Caco-2 (cell line): ENCODE measurements around the gene ZNF680. TPM values are rescaled to one million over a fixed set of nuclear protein-coding genes. Genes with fewer than 3 reads are reported as not detected.

Experiments used
- BruUV-seq: library from RNA; stranded (reverse); fragments of 400-500 nt; replicated peaks from 2 replicates; lab custom pipeline; 2021; lab: Mats Ljungman, UMichigan
- CTCF ChIA-PET: fragments of 300-600 bp; sonication (Branson Sonifier 250); formaldehyde crosslinking; loops from one replicate; lab custom pipeline; 2022; ENCODE audit warnings: antibody characterized with exemption; lab: Charles Lee
- POLR2A ChIA-PET: fragments of 300-600 bp; sonication (Branson Sonifier 250); formaldehyde crosslinking; loops from one replicate; lab custom pipeline; 2022; ENCODE audit warnings: antibody characterized with exemption; lab: Charles Lee
- DNase-seq, 2 experiments: peaks; one replicate each; pipeline versions ENCODE4 v3.0.0 to v3.0.0-alpha.2; 2020 to 2022
- H3K27me3 ChIP-seq: replicated peaks from 2 replicates; pipeline ENCODE4 v1.6.0; 2011; ENCODE audit warnings: low read length; ENCODE audit not compliant: control insufficient read depth, insufficient read depth
- H3K36me3 ChIP-seq: 2 replicates; pipeline ENCODE4 v1.5.1; 2011; ENCODE audit warnings: low read length; ENCODE audit not compliant: control insufficient read depth, insufficient read depth
- H3K4me1 ChIP-seq: fragments of 250-450 bp; sonication (Bioruptor Pico); 2 replicates; pipeline ENCODE4 v1.5.1; 2020; ENCODE audit warnings: mild to moderate bottlenecking
- H3K4me3 ChIP-seq: 2 replicates; pipeline ENCODE4 v1.5.1; 2011; ENCODE audit warnings: low read depth, mild to moderate bottlenecking, control low read depth, low read length
- H3K9me3 ChIP-seq: fragments of 250-450 bp; sonication (Bioruptor Pico); 2 replicates; pipeline ENCODE4 v1.5.1; 2020; ENCODE audit warnings: mild to moderate bottlenecking, moderate library complexity
- H3K27ac Mint-ChIP-seq: one replicate; pipeline ENCODE4 v1.8.0; 2022; ENCODE audit warnings: mixed read lengths; ENCODE audit not compliant: unreplicated experiment
- H3K27me3 Mint-ChIP-seq: one replicate; pipeline ENCODE4 v1.8.0; 2022; ENCODE audit warnings: mixed read lengths; ENCODE audit not compliant: insufficient read depth, unreplicated experiment
- H3K36me3 Mint-ChIP-seq: one replicate; pipeline ENCODE4 v1.8.0; 2022; ENCODE audit warnings: mild to moderate bottlenecking, mixed read lengths; ENCODE audit not compliant: insufficient read depth, unreplicated experiment
- H3K4me1 Mint-ChIP-seq: one replicate; pipeline ENCODE4 v1.8.0; 2022; ENCODE audit warnings: low read depth, mixed read lengths; ENCODE audit not compliant: unreplicated experiment
- H3K4me3 Mint-ChIP-seq: one replicate; pipeline ENCODE4 v1.8.0; 2022; ENCODE audit warnings: mild to moderate bottlenecking, moderate library complexity, mixed read lengths; ENCODE audit not compliant: unreplicated experiment
- H3K9me3 Mint-ChIP-seq: one replicate; pipeline ENCODE4 v1.8.0; 2022; ENCODE audit warnings: mixed read lengths; ENCODE audit not compliant: unreplicated experiment
- CTCF ChIP-seq, 2 experiments: fragments of 200-600 bp in 1 of 2; IDR thresholded peaks; 1 replicate in 1 of 2; 2 replicates in 1 of 2; pipeline versions ENCODE4 v1.5.1 to v1.8.0; 2011 to 2022; ENCODE audit warnings: antibody characterized with exemption in 1 of 2, control low read depth in 1 of 2, inconsistent platforms in 1 of 2, low read depth in 1 of 2, low read length in 1 of 2, mild to moderate bottlenecking in 1 of 2, moderate library complexity in 1 of 2; ENCODE audit not compliant: insufficient read depth in 1 of 2, severe bottlenecking in 1 of 2, unreplicated experiment in 1 of 2
- intact Hi-C: fragments of 100-400 bp; cut with micrococcal nuclease; formaldehyde crosslinking; loops from one replicate; pipeline ENCODE4 v1.10.0; 2022; ENCODE audit not compliant: unreplicated experiment
- total RNA-seq: library from RNA; stranded (reverse); gene quantifications from 2 replicates; pipeline ENCODE4 v1.2.3, GENCODE V29; 2022

ZNF680 gene
- total RNA-seq, 1 experiment from 2014 or later = 13.1 TPM

GRCh38 chr7:64551375-64552142, 11.3 kb downstream of the ZNF680 start:
- no peak overlapping the region for H3K4me3 Mint-ChIP-seq
- H3K4me3 ChIP-seq = no peak overlapping the region
- no peaks in the 10 kb centered on the region for H3K27me3 Mint-ChIP-seq
- peaks cover 7% of the 10 kb centered on the region; the same call in 1 of the 2 replicates for H3K9me3 ChIP-seq
- ChIA-PET CTCF (no interaction called here), POLR2A (no interaction called here)
- peaks cover 10% of the 10 kb centered on the region for H3K36me3 Mint-ChIP-seq
- no peaks in the 10 kb centered on the region for H3K36me3 ChIP-seq
- H3K27me3 ChIP-seq = no peaks in the 10 kb centered on the region
- BruUV-seq = no TSS peak
- peaks cover 14% of the 10 kb centered on the region for H3K9me3 Mint-ChIP-seq
- no peak overlapping the region for H3K27ac Mint-ChIP-seq
- no peak for TF ChIP-seq CTCF (IDR thresholded peaks at IDR 0.05; ENCODE audit: insufficient read depth in 1 of 2, low read depth in 1 of 2, low read length in 1 of 2, severe bottlenecking in 1 of 2, unreplicated experiment in 1 of 2)
- H3K4me1 ChIP-seq = no peaks in the 10 kb centered on the region
- intact Hi-C loops = no loop called here
- DNase-seq = no peak
- no peaks in the 10 kb centered on the region for H3K4me1 Mint-ChIP-seq

GRCh38 chr7:64544010-64544409, 18.9 kb downstream of the ZNF680 start:
- H3K9me3 Mint-ChIP-seq = no peaks in the 10 kb centered on the region
- no peak overlapping the region for H3K4me3 Mint-ChIP-seq
- H3K36me3 Mint-ChIP-seq = peaks cover 13% of the 10 kb centered on the region
- intact Hi-C loops = no loop called here
- Histone ChIP-seq H3K27me3 (no peaks in the 10 kb centered on the region), H3K4me1 (peaks cover 16% of the 10 kb centered on the region), H3K9me3 (0 out of 2 replicates have a peak, but pooled peaks cover 7% of the 10 kb centered on the region), H3K36me3 (no peaks in the 10 kb centered on the region; the same call in none of the 2 replicates), H3K4me3 (no peak overlapping the region)
- TF ChIP-seq CTCF (IDR thresholded peaks at IDR 0.05; ENCODE audit: insufficient read depth in 1 of 2, low read depth in 1 of 2, low read length in 1 of 2, severe bottlenecking in 1 of 2, unreplicated experiment in 1 of 2) = no peak
- no peaks in the 10 kb centered on the region for H3K4me1 Mint-ChIP-seq
- CTCF ChIA-PET = no interaction called here
- H3K27ac Mint-ChIP-seq = no peak overlapping the region
- no peak for DNase-seq
- no peaks in the 10 kb centered on the region for H3K27me3 Mint-ChIP-seq
- POLR2A ChIA-PET = no interaction called here
- BruUV-seq = no TSS peak

GRCh38 chr7:64541438-64542359, 21.2 kb downstream of the ZNF680 start:
- intact Hi-C loops = no loop called here
- CTCF ChIA-PET = no interaction called here
- no TSS peak for BruUV-seq
- no peak overlapping the region for H3K27ac Mint-ChIP-seq
- no peak for DNase-seq
- H3K36me3 Mint-ChIP-seq = peaks cover 24% of the 10 kb centered on the region
- no peak overlapping the region for H3K4me3 Mint-ChIP-seq
- H3K4me1 ChIP-seq = peaks cover 16% of the 10 kb centered on the region
- no peaks in the 10 kb centered on the region for H3K27me3 ChIP-seq
- no peaks in the 10 kb centered on the region for H3K4me1 Mint-ChIP-seq
- no peaks in the 10 kb centered on the region for H3K9me3 Mint-ChIP-seq
- H3K36me3 ChIP-seq = no peaks in the 10 kb centered on the region; the same call in none of the 2 replicates
- H3K9me3 ChIP-seq = peaks cover 10% of the 10 kb centered on the region; the same call in 1 of the 2 replicates
- no peak for TF ChIP-seq CTCF (IDR thresholded peaks at IDR 0.05; ENCODE audit: insufficient read depth in 1 of 2, low read depth in 1 of 2, low read length in 1 of 2, severe bottlenecking in 1 of 2, unreplicated experiment in 1 of 2)
- H3K27me3 Mint-ChIP-seq = no peaks in the 10 kb centered on the region
- POLR2A ChIA-PET = no interaction called here
- H3K4me3 ChIP-seq = no peak overlapping the region
